Suppressor macrophage treated with lipopolysaccharide for 4 hours (primary cell): ENCODE measurements around the gene VASH2.
"Not testable (repeated sequence)": the region's sequence is repeated elsewhere in the genome, so short reads cannot be mapped to it uniquely, and the experiment has no call there.

Source experiments
- DNase-seq: peaks from one replicate; pipeline ENCODE4 v3.0.0-alpha.2; 2020

VASH2 gene

GRCh38 chr1:212950243-212951125 lies at the start of gene VASH2:
TSS of gene VASH2 (plus strand) at chr1:212950541. CDS start at chr1:212951543, 1,002 bp downstream.
- DNase-seq = peak; percentile 76

- no peak for DNase-seq
These were observed 49.1 kb upstream of the VASH2 start for GRCh38 chr1:212901290-212901689.

GRCh38 chr1:212902054-212902453 lies 48.3 kb upstream of the VASH2 start:
- no peak for DNase-seq

GRCh38 chr1:212903664-212904063 lies 46.7 kb upstream of the VASH2 start:
- DNase-seq = no peak

GRCh38 chr1:212908071-212908470 lies 42.3 kb upstream of the VASH2 start:
- not testable (repeated sequence) for DNase-seq

- DNase-seq = no peak
These were observed 41.4 kb upstream of the VASH2 start for GRCh38 chr1:212908971-212909370.

GRCh38 chr1:212909652-212910063 lies 40.7 kb upstream of the VASH2 start:
- DNase-seq = no peak

GRCh38 chr1:212910213-212910612 lies 40.1 kb upstream of the VASH2 start:
- DNase-seq = not testable (repeated sequence)

- not testable (repeated sequence) for DNase-seq
These were observed 36.7 kb upstream of the VASH2 start for GRCh38 chr1:212913638-212914037.

- not testable (repeated sequence) for DNase-seq
These were observed 36.2 kb upstream of the VASH2 start for GRCh38 chr1:212914110-212914509.

- no peak for DNase-seq
These were observed 35.6 kb upstream of the VASH2 start for GRCh38 chr1:212914789-212915188.

GRCh38 chr1:212915245-212916091 lies 34.9 kb upstream of the VASH2 start:
- DNase-seq = peak; percentile 40

GRCh38 chr1:212916481-212917133 lies 33.7 kb upstream of the VASH2 start:
- peak; percentile 80 for DNase-seq

GRCh38 chr1:212917134-212917485 lies 33.2 kb upstream of the VASH2 start:
- DNase-seq = no peak

GRCh38 chr1:212917858-212918257 lies 32.5 kb upstream of the VASH2 start:
- no peak for DNase-seq

GRCh38 chr1:212918824-212919223 lies 31.5 kb upstream of the VASH2 start:
- no peak for DNase-seq

- DNase-seq = no peak
These were observed 30.1 kb upstream of the VASH2 start for GRCh38 chr1:212920246-212920645.

- peak; percentile 27 for DNase-seq
These were observed 29.4 kb upstream of the VASH2 start for GRCh38 chr1:212920896-212921295.

GRCh38 chr1:212922016-212922415 lies 28.3 kb upstream of the VASH2 start:
- DNase-seq = peak; percentile 53

GRCh38 chr1:212926372-212926771 lies 24.0 kb upstream of the VASH2 start:
- no peak for DNase-seq

- peak; percentile 53 for DNase-seq
These were observed 21.7 kb upstream of the VASH2 start for GRCh38 chr1:212928323-212929291.
